ENCODE data around the gene BBS12.
"Not testable (repeated sequence)": the region's sequence is repeated elsewhere in the genome, so short reads cannot be mapped to it uniquely, and the experiment has no call there.

The BBS12 gene

GRCh38 chr4:122766353-122766705, 33.8 kb downstream of the BBS12 start:
- DNase-seq, result no peak

GRCh38 chr4:122766950-122767349, 34.4 kb downstream of the BBS12 start:
- no peak for DNase-seq

GRCh38 chr4:122771724-122772123, 39.2 kb downstream of the BBS12 start:
- no peak for DNase-seq

GRCh38 chr4:122772311-122772710, 39.8 kb downstream of the BBS12 start:
- DNase-seq, result no peak

- DNase-seq, result no peak
Observed at GRCh38 chr4:122772986-122773385, 40.5 kb downstream of the BBS12 start.

GRCh38 chr4:122775039-122775438, 42.5 kb downstream of the BBS12 start:
- DNase-seq, result no peak

- DNase-seq, result peak; percentile 28
Observed at GRCh38 chr4:122775987-122776836, 43.7 kb downstream of the BBS12 start.

- peak; percentile 26 for DNase-seq
Observed at GRCh38 chr4:122776916-122777315, 44.4 kb downstream of the BBS12 start.

GRCh38 chr4:122777846-122778673, 45.6 kb downstream of the BBS12 start:
- DNase-seq, result no peak

- no peak for DNase-seq
Observed at GRCh38 chr4:122781486-122781885, 49.0 kb downstream of the BBS12 start.

- DNase-seq, result no peak
Observed at GRCh38 chr4:122783301-122784215, 51.1 kb downstream of the BBS12 start.

- DNase-seq, result no peak
Observed at GRCh38 chr4:122784261-122784660, 51.8 kb downstream of the BBS12 start.

- no peak for DNase-seq
Observed at GRCh38 chr4:122785099-122785498, 52.6 kb downstream of the BBS12 start.

- not testable (repeated sequence) for DNase-seq
Observed at GRCh38 chr4:122786296-122786695, 53.8 kb downstream of the BBS12 start.

- not testable (repeated sequence) for DNase-seq
Observed at GRCh38 chr4:122786920-122787319, 54.4 kb downstream of the BBS12 start.

GRCh38 chr4:122787940-122788339, 55.4 kb downstream of the BBS12 start:
- no peak for DNase-seq

- no peak for DNase-seq
Observed at GRCh38 chr4:122788935-122789334, 56.4 kb downstream of the BBS12 start.

GRCh38 chr4:122793811-122794210, 61.3 kb downstream of the BBS12 start:
- no peak for DNase-seq
